Upper lobe of left lung (tissue), 6 donors: ENCODE measurements around the gene KPRP. TPM values are rescaled to one million over a fixed set of nuclear protein-coding genes. Genes with fewer than 3 reads are reported as not detected.

Experiments used
- ATAC-seq, 2 donors: fragments of 200-7000 bp; cut with Tn5 transposase; one replicate each; pipeline ENCODE4 v1.9.1; 2022; ENCODE audit warnings: mild to moderate bottlenecking in 2 of 2, moderate library complexity in 2 of 2; ENCODE audit not compliant: low FRiP score in 2 of 2
- DNase-seq, 2 donors: peaks; one replicate each; pipeline ENCODE4 v3.0.0-alpha.2; 2019 to 2020
- H3K27ac ChIP-seq, 4 donors: fragments of 200-600 bp; sonication (generic); one replicate each; pipeline ENCODE4 v1.5.1; 2016 to 2019
- H3K27me3 ChIP-seq, 4 donors: fragments of 200-600 bp; sonication (generic); one replicate each; pipeline ENCODE4 v1.5.1; 2017 to 2019
- H3K36me3 ChIP-seq, 4 donors: fragments of 200-600 bp; sonication (generic); one replicate each; pipeline ENCODE4 v1.5.1; 2016 to 2019
- H3K4me1 ChIP-seq, 4 donors: fragments of 200-600 bp; sonication (generic); one replicate each; pipeline ENCODE4 v1.5.1; 2018 to 2019
- H3K4me3 ChIP-seq, 4 donors: fragments of 200-600 bp; sonication (generic); one replicate each; pipeline ENCODE4 v1.5.1; 2017 to 2019; ENCODE audit warnings: mild to moderate bottlenecking in 2 of 4, moderate library complexity in 1 of 4
- H3K9me3 ChIP-seq, 4 donors: fragments of 200-600 bp; sonication (generic); one replicate each; pipeline ENCODE4 v1.5.1; 2018 to 2019
- EP300 ChIP-seq, 4 donors: sonication (generic); formaldehyde crosslinking; IDR thresholded peaks; one replicate each; pipeline ENCODE4 v1.5.1; 2017; ENCODE audit warnings: antibody characterized with exemption in 4 of 4, control low read depth in 2 of 4
- POLR2A ChIP-seq, 4 donors: fragments of 450-650 bp; IDR thresholded peaks; one replicate each; pipeline ENCODE4 v1.5.1; 2016 to 2017; ENCODE audit warnings: antibody characterized with exemption in 4 of 4, mild to moderate bottlenecking in 2 of 4
- POLR2AphosphoS5 ChIP-seq, 2 donors: sonication (generic); formaldehyde crosslinking; IDR thresholded peaks; one replicate each; pipeline ENCODE4 v1.5.1; 2017; ENCODE audit warnings: antibody characterized with exemption in 2 of 2
- WGBS, 2 donors: methylation state at CpG; one replicate each; pipeline ENCODE4 v1.1.5; 2017 to 2018; 5-methylcytosine and 5-hydroxymethylcytosine counted together
- total RNA-seq, 6 donors: library from RNA; depleted of rRNA in 4 of 6; stranded (reverse); fragments of >200 nt in 4 of 6; gene quantifications; one replicate each; pipeline versions ENCODE4 v1.1.0 to v1.2.1, GENCODE V29; 2016 to 2021
- TF ChIP-seq, protein P1 (sequence below), 6 experiments: fragments of 450-650 bp in 4 of 6; fragments of 200-600 bp in 2 of 6; sonication (generic) in 2 of 6; IDR thresholded peaks; one replicate each; pipeline ENCODE4 v1.5.1; 2016 to 2019; ENCODE audit warnings: antibody characterized with exemption in 6 of 6
- donor health status: DM: no; HTN: no; CAD: no; lungs with moderate emphysema.
- donor health status: DM: no; HTN: yes; CAD: no; lungs with severe emphysema.

The KPRP gene, protein sequence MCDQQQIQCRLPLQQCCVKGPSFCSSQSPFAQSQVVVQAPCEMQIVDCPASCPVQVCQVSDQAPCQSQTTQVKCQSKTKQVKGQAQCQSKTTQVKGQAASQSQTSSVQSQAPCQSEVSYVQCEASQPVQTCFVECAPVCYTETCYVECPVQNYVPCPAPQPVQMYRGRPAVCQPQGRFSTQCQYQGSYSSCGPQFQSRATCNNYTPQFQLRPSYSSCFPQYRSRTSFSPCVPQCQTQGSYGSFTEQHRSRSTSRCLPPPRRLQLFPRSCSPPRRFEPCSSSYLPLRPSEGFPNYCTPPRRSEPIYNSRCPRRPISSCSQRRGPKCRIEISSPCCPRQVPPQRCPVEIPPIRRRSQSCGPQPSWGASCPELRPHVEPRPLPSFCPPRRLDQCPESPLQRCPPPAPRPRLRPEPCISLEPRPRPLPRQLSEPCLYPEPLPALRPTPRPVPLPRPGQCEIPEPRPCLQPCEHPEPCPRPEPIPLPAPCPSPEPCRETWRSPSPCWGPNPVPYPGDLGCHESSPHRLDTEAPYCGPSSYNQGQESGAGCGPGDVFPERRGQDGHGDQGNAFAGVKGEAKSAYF
- not detected for total RNA-seq

- ATAC-seq (no peak), DNase-seq (peak in 1 of 2 donors; percentile 15)
- Histone ChIP-seq H3K4me3 (no peak within 1 kb of the TSS), H3K9me3 (no peaks in the 10 kb centered on the region), H3K36me3 (no peaks in the 10 kb centered on the region), H3K27ac (no peak within 1 kb of the TSS), H3K27me3 (no peaks in the 10 kb centered on the region), H3K4me1 (no peaks in the 10 kb centered on the region)
- WGBS, 2 donors = 68 to 79% methylated on average over 6 of the region's 6 CpGs
- TF ChIP-seq POLR2A (IDR thresholded peaks at IDR 0.05) (no peak), POLR2AphosphoS5 (IDR thresholded peaks at IDR 0.05) (no peak), EP300 (IDR thresholded peaks at IDR 0.05) (no peak)
- TF ChIP-seq, protein P1, sequence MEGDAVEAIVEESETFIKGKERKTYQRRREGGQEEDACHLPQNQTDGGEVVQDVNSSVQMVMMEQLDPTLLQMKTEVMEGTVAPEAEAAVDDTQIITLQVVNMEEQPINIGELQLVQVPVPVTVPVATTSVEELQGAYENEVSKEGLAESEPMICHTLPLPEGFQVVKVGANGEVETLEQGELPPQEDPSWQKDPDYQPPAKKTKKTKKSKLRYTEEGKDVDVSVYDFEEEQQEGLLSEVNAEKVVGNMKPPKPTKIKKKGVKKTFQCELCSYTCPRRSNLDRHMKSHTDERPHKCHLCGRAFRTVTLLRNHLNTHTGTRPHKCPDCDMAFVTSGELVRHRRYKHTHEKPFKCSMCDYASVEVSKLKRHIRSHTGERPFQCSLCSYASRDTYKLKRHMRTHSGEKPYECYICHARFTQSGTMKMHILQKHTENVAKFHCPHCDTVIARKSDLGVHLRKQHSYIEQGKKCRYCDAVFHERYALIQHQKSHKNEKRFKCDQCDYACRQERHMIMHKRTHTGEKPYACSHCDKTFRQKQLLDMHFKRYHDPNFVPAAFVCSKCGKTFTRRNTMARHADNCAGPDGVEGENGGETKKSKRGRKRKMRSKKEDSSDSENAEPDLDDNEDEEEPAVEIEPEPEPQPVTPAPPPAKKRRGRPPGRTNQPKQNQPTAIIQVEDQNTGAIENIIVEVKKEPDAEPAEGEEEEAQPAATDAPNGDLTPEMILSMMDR (IDR thresholded peaks at IDR 0.05) = no peak
Measured at GRCh38 chr1:152757747-152758146, at the start of gene KPRP. Gene KPRP, plus strand, starts transcription at chr1:152758025. Its CDS starts 1,564 bp downstream, at chr1:152759589.

- ATAC-seq = no peak
- DNase-seq = no peak
- Histone ChIP-seq H3K9me3 (peaks cover 0 to 5% (median 0%) of the 10 kb centered on the region in 4 donors), H3K36me3 (no peaks in the 10 kb centered on the region), H3K4me3 (no peak overlapping the region), H3K4me1 (no peaks in the 10 kb centered on the region), H3K27ac (no peak overlapping the region), H3K27me3 (no peaks in the 10 kb centered on the region)
- TF ChIP-seq POLR2A (IDR thresholded peaks at IDR 0.05) (no peak), EP300 (IDR thresholded peaks at IDR 0.05) (no peak)
- TF ChIP-seq, protein P1 (IDR thresholded peaks at IDR 0.05) = no peak
Measured at GRCh38 chr1:152718238-152718637, 39.6 kb upstream of the KPRP start.

DNA sequence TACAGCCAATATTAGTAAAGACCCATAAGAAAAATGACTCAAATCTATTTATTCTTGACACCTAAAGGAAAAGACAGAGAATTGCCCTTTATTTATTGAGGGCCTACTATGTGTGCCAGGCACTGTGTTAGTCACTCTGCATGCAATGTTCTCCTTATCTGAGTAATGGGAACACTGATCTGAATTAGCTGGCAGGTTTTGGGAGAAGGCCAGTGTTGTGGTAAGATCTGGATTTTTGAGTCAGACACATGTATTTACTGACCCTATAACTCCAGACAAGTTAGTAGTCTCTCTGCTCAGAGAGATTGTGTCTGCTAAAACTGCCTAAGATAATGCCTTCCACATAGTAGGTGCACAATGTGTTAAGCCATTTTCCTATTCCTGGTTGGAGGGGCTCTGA lies 32.6 kb upstream of the KPRP start:
- Histone ChIP-seq H3K4me1 (no peaks in the 10 kb centered on the region), H3K4me3 (no peak overlapping the region), H3K27me3 (no peaks in the 10 kb centered on the region), H3K9me3 (no peaks in the 10 kb centered on the region), H3K36me3 (no peaks in the 10 kb centered on the region), H3K27ac (no peak overlapping the region)
- no peak for ATAC-seq
- DNase-seq = no peak
- no peak for TF ChIP-seq POLR2A (IDR thresholded peaks at IDR 0.05)
- no peak for TF ChIP-seq EP300 (IDR thresholded peaks at IDR 0.05)
- no peak for TF ChIP-seq POLR2AphosphoS5 (IDR thresholded peaks at IDR 0.05)
- TF ChIP-seq, protein P1 (IDR thresholded peaks at IDR 0.05) = no peak

GRCh38 chr1:152728986-152729385 lies 28.8 kb upstream of the KPRP start:
- TF ChIP-seq, protein P1 (IDR thresholded peaks at IDR 0.05) = no peak
- no peak for TF ChIP-seq EP300 (IDR thresholded peaks at IDR 0.05)
- TF ChIP-seq POLR2A (IDR thresholded peaks at IDR 0.05) = no peak
- TF ChIP-seq POLR2AphosphoS5 (IDR thresholded peaks at IDR 0.05) = no peak
- Histone ChIP-seq H3K27ac (no peak overlapping the region), H3K27me3 (no peaks in the 10 kb centered on the region), H3K4me3 (no peak overlapping the region), H3K4me1 (no peaks in the 10 kb centered on the region), H3K9me3 (no peaks in the 10 kb centered on the region), H3K36me3 (no peaks in the 10 kb centered on the region)
- DNase-seq (no peak), ATAC-seq (no peak)
- 85 to 88% methylated on average over 1 of the region's 1 CpG for WGBS, 2 donors
